ENCODE data around the gene TNS4.

DNA sequence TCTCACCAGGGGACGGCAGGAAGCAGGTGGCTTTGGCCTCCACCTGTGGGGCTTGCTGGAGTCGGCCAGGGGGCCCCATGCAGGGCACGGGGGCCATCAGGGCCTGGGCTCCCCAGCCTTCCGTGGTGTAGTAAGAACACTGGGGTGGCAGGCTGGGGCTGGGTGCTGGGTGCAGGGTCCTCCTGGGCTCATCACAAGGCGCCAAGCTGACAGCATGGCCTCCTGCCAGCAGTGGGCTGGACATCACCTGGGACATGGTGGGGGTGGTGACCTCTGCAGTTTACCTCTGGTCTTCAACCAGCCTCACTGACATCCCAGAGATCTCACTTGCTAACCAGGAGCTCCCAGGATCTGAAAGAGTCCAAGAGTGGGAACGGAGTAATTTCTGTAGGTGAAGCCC, 5.3 kb downstream of the TNS4 start:
- TF ChIP-seq, protein P1, sequence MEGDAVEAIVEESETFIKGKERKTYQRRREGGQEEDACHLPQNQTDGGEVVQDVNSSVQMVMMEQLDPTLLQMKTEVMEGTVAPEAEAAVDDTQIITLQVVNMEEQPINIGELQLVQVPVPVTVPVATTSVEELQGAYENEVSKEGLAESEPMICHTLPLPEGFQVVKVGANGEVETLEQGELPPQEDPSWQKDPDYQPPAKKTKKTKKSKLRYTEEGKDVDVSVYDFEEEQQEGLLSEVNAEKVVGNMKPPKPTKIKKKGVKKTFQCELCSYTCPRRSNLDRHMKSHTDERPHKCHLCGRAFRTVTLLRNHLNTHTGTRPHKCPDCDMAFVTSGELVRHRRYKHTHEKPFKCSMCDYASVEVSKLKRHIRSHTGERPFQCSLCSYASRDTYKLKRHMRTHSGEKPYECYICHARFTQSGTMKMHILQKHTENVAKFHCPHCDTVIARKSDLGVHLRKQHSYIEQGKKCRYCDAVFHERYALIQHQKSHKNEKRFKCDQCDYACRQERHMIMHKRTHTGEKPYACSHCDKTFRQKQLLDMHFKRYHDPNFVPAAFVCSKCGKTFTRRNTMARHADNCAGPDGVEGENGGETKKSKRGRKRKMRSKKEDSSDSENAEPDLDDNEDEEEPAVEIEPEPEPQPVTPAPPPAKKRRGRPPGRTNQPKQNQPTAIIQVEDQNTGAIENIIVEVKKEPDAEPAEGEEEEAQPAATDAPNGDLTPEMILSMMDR (conservative IDR thresholded peaks at IDR 0.05; ENCODE audit: low read depth, low read length), result no peak
- no peak for TF ChIP-seq EZH2 (IDR thresholded peaks at IDR 0.05; ENCODE audit: low read length, unreplicated experiment)
